ENCODE results near the gene MTCH2.

Gene MTCH2

GRCh38 chr11:47589977-47590861 lies 52.1 kb downstream of the MTCH2 start:
- no peak for DNase-seq (ENCODE audit: low read depth)

GRCh38 chr11:47589584-47589976 lies 52.8 kb downstream of the MTCH2 start:
- DNase-seq (ENCODE audit: low read depth): no peak

GRCh38 chr11:47589118-47589517 lies 53.2 kb downstream of the MTCH2 start:
- DNase-seq (ENCODE audit: low read depth): no peak

- DNase-seq (ENCODE audit: low read depth): no peak
These were observed 54.5 kb downstream of the MTCH2 start for GRCh38 chr11:47587723-47588326.

GRCh38 chr11:47587039-47587716 lies 55.2 kb downstream of the MTCH2 start:
- DNase-seq (ENCODE audit: low read depth): no peak

GRCh38 chr11:47586098-47586855 lies 56.1 kb downstream of the MTCH2 start, which contains the start of gene FAM180B:
Gene FAM180B (plus strand): TSS chr11:47586678. CDS start chr11:47586769, 91 bp downstream.
- DNase-seq (ENCODE audit: low read depth): no peak

GRCh38 chr11:47583844-47584243 lies 58.5 kb downstream of the MTCH2 start:
- no peak for DNase-seq (ENCODE audit: low read depth)

GRCh38 chr11:47578524-47579494 lies 63.5 kb downstream of the MTCH2 start, which contains the start of the genes KBTBD4 and NDUFS3:
Gene KBTBD4 (minus strand): TSS chr11:47578970. CDS start chr11:47578951, 19 bp downstream.
Gene NDUFS3 (plus strand): TSS chr11:47579074. CDS start chr11:47579092, 18 bp downstream.
- peak; percentile 70 for DNase-seq (ENCODE audit: low read depth)

GRCh38 chr11:47577460-47578041 lies 64.8 kb downstream of the MTCH2 start:
- no peak for DNase-seq (ENCODE audit: low read depth)

GRCh38 chr11:47573321-47573720 lies 69.0 kb downstream of the MTCH2 start:
- no peak for DNase-seq (ENCODE audit: low read depth)

GRCh38 chr11:47572715-47573255 lies 69.6 kb downstream of the MTCH2 start:
- DNase-seq (ENCODE audit: low read depth): no peak

- DNase-seq (ENCODE audit: low read depth): no peak
These were observed 70.5 kb downstream of the MTCH2 start for GRCh38 chr11:47571895-47572294.

- no peak for DNase-seq (ENCODE audit: low read depth)
These were observed 71.0 kb downstream of the MTCH2 start for GRCh38 chr11:47571357-47571729.

GRCh38 chr11:47570651-47571356 lies 71.6 kb downstream of the MTCH2 start:
- no peak for DNase-seq (ENCODE audit: low read depth)

GRCh38 chr11:47569646-47570045 lies 72.7 kb downstream of the MTCH2 start:
- no peak for DNase-seq (ENCODE audit: low read depth)
